HepG2 (cell line): ENCODE results near the gene SP4. TPM values are rescaled to one million over a fixed set of nuclear protein-coding genes. Genes with fewer than 3 reads are reported as not detected.

Source experiments
- DPF2 ChIP-seq: sonication (generic); formaldehyde crosslinking; IDR thresholded peaks from 2 replicates; pipeline ENCODE4 v1.4.0; 2020; ENCODE audit warnings: mild to moderate bottlenecking, low read depth, missing genetic modification reagents, borderline replicate concordance
- FOSL1 ChIP-seq: sonication (generic); formaldehyde crosslinking; IDR thresholded peaks from 2 replicates; pipeline ENCODE4 v1.9.0; 2021; ENCODE audit warnings: missing genetic modification reagents, borderline replicate concordance
- NBN ChIP-seq: fragments of 450-650 bp; conservative IDR thresholded peaks from 2 replicates; pipeline ENCODE4 v1.6.1; 2017
- microRNA counts: library from miRNA; unstranded; fragments of <30 nt; microRNA quantifications from one replicate; lab custom pipeline; 2015
- microRNA-seq: library from miRNA; unstranded; fragments of <30 nt; microRNA quantifications from one replicate; pipeline ENCODE4, GENCODE V29; 2020
- polyA plus RNA-seq, 8 experiments: library from polyadenylated mRNA; depleted of rRNA in 3 of 8; stranded (reverse) in 7 of 8; unstranded in 1 of 8; fragments of >200 nt; fragmentation: Illumina TruSeq in 4 of 8; extraction: Trizol in 4 of 8; gene quantifications; 2 replicates each; pipeline versions ENCODE4 v1.2.1 to v1.2.3, GENCODE V29; 2011 to 2016; ENCODE audit warnings: low read depth in 4 of 8, missing spikeins in 1 of 8, mixed read lengths in 1 of 8; ENCODE audit not compliant: insufficient read depth in 1 of 8
- small RNA-seq, 3 experiments: library from RNA; depleted of rRNA; stranded (forward); fragments of <200 nt; gene quantifications; one replicate each; pipeline ENCODE3, GENCODE V24; 2012; ENCODE audit warnings: low read depth in 2 of 3, low replicate concordance in 1 of 3; ENCODE audit not compliant: insufficient read length in 3 of 3, insufficient read depth in 2 of 3
- total RNA-seq, 5 experiments: library from RNA; depleted of rRNA; stranded (reverse); fragments of >200 nt; fragmentation: Illumina TruSeq; extraction: Trizol; gene quantifications; 2 replicates each; pipeline ENCODE4 v1.2.3, GENCODE V29; 2016; ENCODE audit warnings: low read depth in 1 of 5
- TF ChIP-seq, protein P1 (sequence below): sonication (generic); formaldehyde crosslinking; IDR thresholded peaks from 2 replicates; pipeline ENCODE4 v1.9.0; 2021; ENCODE audit warnings: missing genetic modification reagents, borderline replicate concordance

Gene SP4
- total and polyA plus RNA-seq, 2 of the 13 experiments (the other 11 are each of a cell fraction or from before 2014, with no cell fraction given): 2.7 to 4.8 TPM

DNA sequence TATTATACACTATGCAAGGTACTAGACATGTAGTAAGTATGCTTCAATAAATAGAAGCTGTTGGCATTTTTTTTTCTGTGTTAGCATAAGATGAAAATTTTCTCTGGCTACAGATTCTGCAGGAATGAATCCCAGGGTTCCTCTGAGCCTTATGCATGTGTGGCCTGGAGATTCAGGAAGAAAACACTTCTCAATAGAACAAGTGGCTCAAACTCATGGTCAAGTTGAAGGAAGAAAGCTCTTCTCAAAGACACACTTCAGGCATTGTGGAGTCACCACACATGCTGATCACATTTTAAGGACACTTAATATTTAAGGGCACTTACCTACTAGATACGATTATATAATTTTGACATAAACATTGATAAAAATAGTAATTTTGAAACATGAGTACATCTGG, 134.5 kb downstream of the SP4 start (continued):
- TF ChIP-seq NBN (no peak), DPF2 (CRISPR knock-in tag) (no peak), FOSL1 (CRISPR knock-in tag) (no peak)
- TF ChIP-seq, protein P1, sequence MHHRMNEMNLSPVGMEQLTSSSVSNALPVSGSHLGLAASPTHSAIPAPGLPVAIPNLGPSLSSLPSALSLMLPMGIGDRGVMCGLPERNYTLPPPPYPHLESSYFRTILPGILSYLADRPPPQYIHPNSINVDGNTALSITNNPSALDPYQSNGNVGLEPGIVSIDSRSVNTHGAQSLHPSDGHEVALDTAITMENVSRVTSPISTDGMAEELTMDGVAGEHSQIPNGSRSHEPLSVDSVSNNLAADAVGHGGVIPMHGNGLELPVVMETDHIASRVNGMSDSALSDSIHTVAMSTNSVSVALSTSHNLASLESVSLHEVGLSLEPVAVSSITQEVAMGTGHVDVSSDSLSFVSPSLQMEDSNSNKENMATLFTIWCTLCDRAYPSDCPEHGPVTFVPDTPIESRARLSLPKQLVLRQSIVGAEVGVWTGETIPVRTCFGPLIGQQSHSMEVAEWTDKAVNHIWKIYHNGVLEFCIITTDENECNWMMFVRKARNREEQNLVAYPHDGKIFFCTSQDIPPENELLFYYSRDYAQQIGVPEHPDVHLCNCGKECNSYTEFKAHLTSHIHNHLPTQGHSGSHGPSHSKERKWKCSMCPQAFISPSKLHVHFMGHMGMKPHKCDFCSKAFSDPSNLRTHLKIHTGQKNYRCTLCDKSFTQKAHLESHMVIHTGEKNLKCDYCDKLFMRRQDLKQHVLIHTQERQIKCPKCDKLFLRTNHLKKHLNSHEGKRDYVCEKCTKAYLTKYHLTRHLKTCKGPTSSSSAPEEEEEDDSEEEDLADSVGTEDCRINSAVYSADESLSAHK (CRISPR knock-in tag): no peak

MicroRNAs within 50 kb of the gene (microRNA counts, 767-probe panel; counts per million panel counts)
- not detected for microRNA hsa-miR-1183 (lab: Ali Mortazavi, UCI)

Small RNA genes within 50 kb of the gene (microRNA-seq; reads per million reads assigned to microRNA genes)
- gene MIR1183: not detected

Small RNA genes within 50 kb of the gene (small RNA-seq; reads per million reads assigned to genes)
- gene MIR1183: 0 reads per million in 3 experiments
- 0 reads per million in 3 experiments for gene RNU1-15P

Other genes starting within 250 kb of the SP4 start
- 0.01 TPM in 1 of 2 replicates, not detected in the other for gene DNAH11, start 115.0 kb downstream of the SP4 start, total RNA-seq (2016; rRNA removed; fragmentation: Illumina TruSeq; extraction: Trizol)
- not detected in 2 replicates for gene DNAH11, start 115.0 kb downstream of the SP4 start, polyA plus RNA-seq (2011; rRNA removed)